GM19351 (cell line): ENCODE results near the gene CCDC116.

Source experiments
- ATAC-seq: cut with Tn5 transposase; IDR thresholded peaks from one replicate; pipeline ENCODE4 v1.9.1; 2021; ENCODE audit warnings: mild to moderate bottlenecking, moderate library complexity; ENCODE audit not compliant: unreplicated experiment

Gene CCDC116

GRCh38 chr22:21680830-21681565 lies 48.4 kb downstream of the CCDC116 start:
- ATAC-seq: no peak

GRCh38 chr22:21681566-21682370 lies 49.2 kb downstream of the CCDC116 start:
- ATAC-seq: no peak

GRCh38 chr22:21682385-21683175 lies 50.0 kb downstream of the CCDC116 start:
- no peak for ATAC-seq

GRCh38 chr22:21683401-21683811 lies 50.8 kb downstream of the CCDC116 start:
- no peak for ATAC-seq

- no peak for ATAC-seq
Measured at GRCh38 chr22:21684492-21685163, 52.1 kb downstream of the CCDC116 start.

- no peak for ATAC-seq
Measured at GRCh38 chr22:21685164-21685513, 52.6 kb downstream of the CCDC116 start.

- ATAC-seq: no peak
Measured at GRCh38 chr22:21686193-21686608, 53.6 kb downstream of the CCDC116 start.
